PC-3 (cell line): ENCODE measurements around the gene BRINP2. TPM values are rescaled to one million over a fixed set of nuclear protein-coding genes. Genes with fewer than 3 reads are reported as not detected.

Experiments
- ATAC-seq: fragments of 200-7000 bp; cut with Tn5 transposase; 2 replicates; pipeline ENCODE4 v1.9.1; 2020; ENCODE audit warnings: mild to moderate bottlenecking, moderate library complexity
- BruUV-seq: library from RNA; stranded (reverse); fragments of 400-500 nt; replicated peaks from 2 replicates; lab custom pipeline; 2021; lab: Mats Ljungman, UMichigan
- CTCF ChIA-PET: fragments of 300-600 bp; sonication (Branson Sonifier 250); formaldehyde crosslinking; loops from one replicate; lab custom pipeline; 2022; ENCODE audit warnings: antibody characterized with exemption; lab: Charles Lee
- POLR2A ChIA-PET: fragments of 300-600 bp; sonication (Branson Sonifier 250); formaldehyde crosslinking; loops from one replicate; lab custom pipeline; 2022; ENCODE audit warnings: antibody characterized with exemption; ENCODE audit not compliant: unreplicated experiment; lab: Charles Lee
- DNase-seq: peaks from one replicate; pipeline ENCODE4 v3.0.0-alpha.2; 2015
- H2AFZ ChIP-seq: fragments of 300-600 bp; sonication (generic); 2 replicates; pipeline ENCODE4 v1.6.0; 2016; ENCODE audit warnings: antibody characterized with exemption, low read length
- H3F3A ChIP-seq: fragments of 300-600 bp; sonication (generic); one replicate; pipeline ENCODE4 v1.6.0; 2017; ENCODE audit warnings: antibody characterized with exemption, low read length, control low read depth, mild to moderate bottlenecking; ENCODE audit not compliant: unreplicated experiment
- H3K27ac ChIP-seq: fragments of 300-600 bp; sonication (generic); 2 replicates; pipeline ENCODE4 v1.5.1; 2016; ENCODE audit warnings: mild to moderate bottlenecking, low read length
- H3K27me3 ChIP-seq: fragments of 300-600 bp; sonication (generic); 2 replicates; pipeline ENCODE4 v1.6.1; 2016; ENCODE audit warnings: low read length, mixed read lengths
- H3K36me3 ChIP-seq: fragments of 300-600 bp; sonication (generic); 2 replicates; pipeline ENCODE4 v1.6.1; 2016; ENCODE audit warnings: low read depth, mixed run types, low read length, mixed read lengths
- H3K4me1 ChIP-seq: fragments of 300-600 bp; sonication (generic); 2 replicates; pipeline ENCODE4 v1.5.1; 2016; ENCODE audit warnings: low read length; ENCODE audit not compliant: insufficient read depth
- H3K4me2 ChIP-seq: fragments of 300-600 bp; sonication (generic); 2 replicates; pipeline ENCODE4 v1.6.0; 2016; ENCODE audit warnings: low read length
- H3K4me3 ChIP-seq: fragments of 300-600 bp; sonication (generic); 2 replicates; pipeline ENCODE4 v1.5.1; 2016; ENCODE audit warnings: mild to moderate bottlenecking, low read length, mixed read lengths
- H3K79me2 ChIP-seq: fragments of 300-600 bp; sonication (generic); 2 replicates; pipeline ENCODE4 v1.6.1; 2017; ENCODE audit warnings: low read length, mixed read lengths
- H3K9ac ChIP-seq: fragments of 300-600 bp; sonication (generic); 2 replicates; pipeline ENCODE4 v1.6.0; 2016; ENCODE audit warnings: mild to moderate bottlenecking, low read length
- H3K9me2 ChIP-seq: fragments of 300-600 bp; sonication (generic); replicated peaks from 2 replicates; pipeline ENCODE4 v1.6.1; 2016; ENCODE audit warnings: mixed run types, low read length, mixed read lengths
- H3K9me3 ChIP-seq: fragments of 300-600 bp; sonication (generic); 2 replicates; pipeline ENCODE4 v1.6.1; 2016; ENCODE audit warnings: low read length, mixed read lengths
- H4K20me1 ChIP-seq: fragments of 300-600 bp; sonication (generic); 2 replicates; pipeline ENCODE4 v1.6.1; 2016; ENCODE audit warnings: low read length, mixed read lengths
- CTCF ChIP-seq: fragments of 300-600 bp; sonication (generic); conservative IDR thresholded peaks from 2 replicates; pipeline ENCODE4 v1.5.1; 2017; ENCODE audit warnings: antibody characterized with exemption, low read depth, mild to moderate bottlenecking, low read length
- EZH2 ChIP-seq: fragments of 300-600 bp; sonication (generic); IDR thresholded peaks from one replicate; pipeline ENCODE4 v1.6.1; 2017; ENCODE audit warnings: antibody characterized with exemption, mild to moderate bottlenecking, low read length; ENCODE audit not compliant: unreplicated experiment
- EZH2phosphoT487 ChIP-seq: fragments of 300-600 bp; sonication (generic); IDR thresholded peaks from 2 replicates; pipeline ENCODE4 v1.6.1; 2018; ENCODE audit warnings: mild to moderate bottlenecking, antibody characterized with exemption, low read length, borderline replicate concordance
- intact Hi-C: fragments of 100-400 bp; cut with micrococcal nuclease; formaldehyde crosslinking; loops from 2 replicates; pipeline ENCODE4 v1.9.0; 2023
- total RNA-seq: library from RNA; depleted of rRNA; stranded (reverse); fragments of >200 nt; gene quantifications from 2 replicates; pipeline ENCODE4 v1.2.3, GENCODE V29; 2014

Gene BRINP2
- total RNA-seq, 1 experiment from 2014 or later, result 2.6 TPM

- Histone ChIP-seq H3F3A (no peaks in the 10 kb centered on the region), H3K79me2 (no peaks in the 10 kb centered on the region), H2AFZ (no peak overlapping the region), H3K36me3 (no peaks in the 10 kb centered on the region), H4K20me1 (no peaks in the 10 kb centered on the region), H3K9me3 (no peaks in the 10 kb centered on the region), H3K4me2 (no peak overlapping the region), H3K27me3 (no peaks in the 10 kb centered on the region), H3K4me1 (no peaks in the 10 kb centered on the region), H3K27ac (no peak overlapping the region), H3K4me3 (no peak overlapping the region), H3K9ac (no peak overlapping the region), H3K9me2 (no peaks in the 10 kb centered on the region)
- ATAC-seq (no peak), DNase-seq (no peak)
- BruUV-seq, result no TSS peak
- intact Hi-C loops, result no loop called here
- CTCF ChIA-PET, result no interaction called here
- TF ChIP-seq EZH2 (no peak), CTCF (no peak), EZH2phosphoT487 (no peak)
- POLR2A ChIA-PET, result no interaction called here
These were observed 40.3 kb upstream of the BRINP2 start for GRCh38 chr1:177130451-177130945.

GRCh38 chr1:177131723-177132122, 39.0 kb upstream of the BRINP2 start:
- CTCF ChIA-PET, result no interaction called here
- no peaks in the 10 kb centered on the region for H3K4me1 ChIP-seq
- no peaks in the 10 kb centered on the region for H3F3A ChIP-seq
- ATAC-seq, result no peak
- H4K20me1 ChIP-seq, result no peaks in the 10 kb centered on the region
- no peak overlapping the region for H3K27ac ChIP-seq
- intact Hi-C loops, result no loop called here
- H3K4me2 ChIP-seq, result no peak overlapping the region
- H3K27me3 ChIP-seq, result no peaks in the 10 kb centered on the region
- no peaks in the 10 kb centered on the region for H3K36me3 ChIP-seq
- TF ChIP-seq EZH2phosphoT487 (no peak), CTCF (no peak), EZH2 (no peak)
- no peak overlapping the region for H3K4me3 ChIP-seq
- no peak for DNase-seq
- H3K9ac ChIP-seq, result no peak overlapping the region
- POLR2A ChIA-PET, result no interaction called here
- no TSS peak for BruUV-seq
- H2AFZ ChIP-seq, result no peak overlapping the region
- no peaks in the 10 kb centered on the region for H3K9me3 ChIP-seq
- no peaks in the 10 kb centered on the region for H3K9me2 ChIP-seq
- H3K79me2 ChIP-seq, result no peaks in the 10 kb centered on the region

GRCh38 chr1:177132141-177132540, 38.6 kb upstream of the BRINP2 start:
- Histone ChIP-seq H3K27me3 (no peaks in the 10 kb centered on the region), H3K9me3 (no peaks in the 10 kb centered on the region), H3K4me3 (no peak overlapping the region), H4K20me1 (no peaks in the 10 kb centered on the region), H3K27ac (no peak overlapping the region), H3K9me2 (no peaks in the 10 kb centered on the region), H3K4me1 (no peaks in the 10 kb centered on the region), H3K9ac (no peak overlapping the region), H3K79me2 (no peaks in the 10 kb centered on the region), H3K4me2 (no peak overlapping the region), H3F3A (no peaks in the 10 kb centered on the region), H2AFZ (no peak overlapping the region), H3K36me3 (no peaks in the 10 kb centered on the region)
- no peak for DNase-seq
- intact Hi-C loops, result no loop called here
- no peak for ATAC-seq
- POLR2A ChIA-PET, result no interaction called here
- BruUV-seq, result no TSS peak
- CTCF ChIA-PET, result no interaction called here
- no peak for TF ChIP-seq CTCF
- TF ChIP-seq EZH2, result no peak
- no peak for TF ChIP-seq EZH2phosphoT487
